Measurements from ENCODE around the gene POLR3E. TPM values are rescaled to one million over a fixed set of nuclear protein-coding genes. Genes with fewer than 3 reads are reported as not detected.

POLR3E gene
- total RNA-seq, 4 donors from 2014 or later, result 23.2 to 107 (median 46.0) TPM

DNA sequence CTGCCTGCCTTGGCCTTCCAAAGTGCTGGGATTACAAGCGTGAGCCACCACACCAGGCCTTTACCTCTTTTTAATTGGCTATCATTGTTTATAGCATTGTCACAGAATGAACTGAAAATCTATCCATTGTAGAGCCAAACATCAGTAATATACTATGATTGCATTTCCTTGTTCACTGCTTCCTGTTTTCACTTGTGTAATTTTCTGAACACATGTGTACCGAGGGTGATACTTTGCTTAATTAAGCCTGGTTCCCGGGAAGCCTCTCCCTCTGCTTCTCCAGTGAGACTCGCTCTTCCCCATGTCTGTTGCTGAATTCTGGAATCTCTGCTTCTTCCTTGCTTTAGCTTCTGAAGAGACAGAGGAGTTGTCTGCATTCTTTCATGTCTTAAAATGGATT, 33.1 kb downstream of the POLR3E start:
- DNase-seq, result no peak
- in situ Hi-C loops (cut with MboI; ENCODE audit: low pct_ligation_motif_present in 1 of 4, low pct_unique_long_range_greater_than_20kb in 1 of 4, low sequenced_read_pairs in 3 of 4) (loop anchor here in 1 of 4 donors (25.0 kb wide), 1 partner anchor 307 kb away; no protein-coding TSS in a partner anchor), intact Hi-C loops (cut with DNase I; ENCODE audit: low total_unique reads) (loop anchor here (5.0 kb wide), 1 partner anchor 1288 kb away; no protein-coding TSS in a partner anchor)
- Histone ChIP-seq H3K27ac (peak overlapping the region; percentile 10 to 34 (median 12)), H3K36me3 (peaks cover 0 to 54% (median 20%) of the 10 kb centered on the region in 4 donors), H3K27me3 (no peaks in the 10 kb centered on the region), H3K4me1 (peaks cover 0 to 9% (median 5%) of the 10 kb centered on the region in 4 donors), H3K4me3 (no peak overlapping the region), H3K9me3 (no peaks in the 10 kb centered on the region)
- WGBS, 2 donors (ENCODE audit: low coverage in 1 of 2), result 31 to 44% methylated on average over 3 to 4 of the region's 4 CpGs
- TF ChIP-seq EP300 (IDR thresholded peaks at IDR 0.05; ENCODE audit: low read depth), result no peak
- no peak for TF ChIP-seq POLR2A (IDR thresholded peaks at IDR 0.05)
- TF ChIP-seq POLR2AphosphoS5 (IDR thresholded peaks at IDR 0.05), result no peak
- TF ChIP-seq, protein P1, sequence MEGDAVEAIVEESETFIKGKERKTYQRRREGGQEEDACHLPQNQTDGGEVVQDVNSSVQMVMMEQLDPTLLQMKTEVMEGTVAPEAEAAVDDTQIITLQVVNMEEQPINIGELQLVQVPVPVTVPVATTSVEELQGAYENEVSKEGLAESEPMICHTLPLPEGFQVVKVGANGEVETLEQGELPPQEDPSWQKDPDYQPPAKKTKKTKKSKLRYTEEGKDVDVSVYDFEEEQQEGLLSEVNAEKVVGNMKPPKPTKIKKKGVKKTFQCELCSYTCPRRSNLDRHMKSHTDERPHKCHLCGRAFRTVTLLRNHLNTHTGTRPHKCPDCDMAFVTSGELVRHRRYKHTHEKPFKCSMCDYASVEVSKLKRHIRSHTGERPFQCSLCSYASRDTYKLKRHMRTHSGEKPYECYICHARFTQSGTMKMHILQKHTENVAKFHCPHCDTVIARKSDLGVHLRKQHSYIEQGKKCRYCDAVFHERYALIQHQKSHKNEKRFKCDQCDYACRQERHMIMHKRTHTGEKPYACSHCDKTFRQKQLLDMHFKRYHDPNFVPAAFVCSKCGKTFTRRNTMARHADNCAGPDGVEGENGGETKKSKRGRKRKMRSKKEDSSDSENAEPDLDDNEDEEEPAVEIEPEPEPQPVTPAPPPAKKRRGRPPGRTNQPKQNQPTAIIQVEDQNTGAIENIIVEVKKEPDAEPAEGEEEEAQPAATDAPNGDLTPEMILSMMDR (IDR thresholded peaks at IDR 0.05), result no peak

DNA sequence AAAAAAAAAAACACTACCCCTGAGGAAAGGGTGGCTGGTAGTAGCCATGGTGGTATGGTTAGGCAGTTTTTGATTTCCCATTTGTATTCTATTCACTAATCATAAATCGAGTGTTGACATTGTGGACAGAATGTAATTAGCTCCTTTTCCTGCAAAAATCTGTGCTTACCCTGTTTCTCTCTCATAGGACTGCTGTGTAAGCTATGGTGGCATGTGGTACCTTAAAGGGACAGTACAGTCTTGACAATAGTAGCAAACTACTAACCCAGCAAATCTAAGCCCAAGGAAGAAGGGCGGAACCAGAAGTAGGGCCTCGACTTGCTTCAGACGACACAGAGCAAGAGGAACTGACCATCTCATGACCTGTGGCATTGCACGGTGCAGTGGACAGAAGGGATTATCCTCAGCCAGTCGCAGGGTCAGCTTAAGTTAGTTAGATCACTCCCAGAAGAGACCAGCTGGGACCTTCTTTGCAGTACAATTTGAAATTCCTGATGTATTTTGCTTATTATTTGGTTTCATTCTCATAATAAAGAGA, 36.3 kb downstream of the POLR3E start:
- no peak for DNase-seq
- H3K4me1 ChIP-seq, result peaks cover 0 to 9% (median 5%) of the 10 kb centered on the region in 4 donors
- no peaks in the 10 kb centered on the region for H3K27me3 ChIP-seq
- H3K36me3 ChIP-seq, result peaks cover 0 to 46% (median 13%) of the 10 kb centered on the region in 4 donors
- intact Hi-C loops (cut with DNase I; ENCODE audit: low total_unique reads), result loop anchor here (5.0 kb wide), 1 partner anchor 1291 kb away; no protein-coding TSS in a partner anchor
- peaks cover 7% of the 10 kb centered on the region in 2 donors for H3K9me3 ChIP-seq
- in situ Hi-C loops (cut with MboI; ENCODE audit: low pct_ligation_motif_present in 1 of 4, low pct_unique_long_range_greater_than_20kb in 1 of 4, low sequenced_read_pairs in 3 of 4), result loop anchor here in 1 of 4 donors (25.0 kb wide), 1 partner anchor 304 kb away; no protein-coding TSS in a partner anchor
- no peak overlapping the region for H3K4me3 ChIP-seq
- H3K27ac ChIP-seq, result no peak overlapping the region
- no peak for TF ChIP-seq POLR2AphosphoS5 (IDR thresholded peaks at IDR 0.05)
- no peak for TF ChIP-seq POLR2A (IDR thresholded peaks at IDR 0.05)
- TF ChIP-seq, protein P1 (IDR thresholded peaks at IDR 0.05), result no peak
- TF ChIP-seq EP300 (IDR thresholded peaks at IDR 0.05; ENCODE audit: low read depth), result no peak
- 0 to 91% methylated on average over 1 to 6 of the region's 6 CpGs for WGBS, 2 donors (ENCODE audit: low coverage in 1 of 2)

DNA sequence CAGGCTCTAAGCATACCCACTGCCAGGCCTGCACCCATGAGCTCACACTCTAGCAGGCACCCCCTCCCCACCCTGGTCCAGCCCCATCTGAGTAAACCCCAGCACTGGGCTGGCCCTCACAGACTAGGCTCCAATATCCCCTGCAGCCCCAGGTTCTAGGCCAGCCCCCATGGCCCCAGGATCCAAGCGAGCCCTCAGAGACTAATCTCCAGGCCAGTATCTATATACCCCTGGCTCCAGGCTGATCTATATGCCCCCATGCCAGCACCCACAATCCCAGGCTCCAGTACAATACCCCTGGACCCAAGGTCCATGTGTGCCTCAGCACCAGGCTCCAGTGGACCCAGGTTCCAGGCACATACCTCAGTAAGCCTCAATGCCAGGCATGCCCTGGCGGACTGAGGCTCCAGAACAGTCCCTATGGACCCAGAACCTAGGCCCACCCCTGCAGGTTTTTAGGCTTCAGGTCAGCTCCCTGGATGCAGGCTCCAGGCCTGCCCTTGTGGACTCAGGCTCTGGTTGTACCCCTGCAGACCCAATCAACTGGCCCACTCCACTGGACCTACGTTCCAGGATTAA, 38.5 kb downstream of the POLR3E start:
- WGBS, 2 donors (ENCODE audit: low coverage in 1 of 2), result 100% methylated on average over 3 of the region's 3 CpGs; no CpG with 5 or more reads in 1 of the 2 donors
- peaks cover 0 to 44% (median 13%) of the 10 kb centered on the region in 4 donors for H3K36me3 ChIP-seq

DNA sequence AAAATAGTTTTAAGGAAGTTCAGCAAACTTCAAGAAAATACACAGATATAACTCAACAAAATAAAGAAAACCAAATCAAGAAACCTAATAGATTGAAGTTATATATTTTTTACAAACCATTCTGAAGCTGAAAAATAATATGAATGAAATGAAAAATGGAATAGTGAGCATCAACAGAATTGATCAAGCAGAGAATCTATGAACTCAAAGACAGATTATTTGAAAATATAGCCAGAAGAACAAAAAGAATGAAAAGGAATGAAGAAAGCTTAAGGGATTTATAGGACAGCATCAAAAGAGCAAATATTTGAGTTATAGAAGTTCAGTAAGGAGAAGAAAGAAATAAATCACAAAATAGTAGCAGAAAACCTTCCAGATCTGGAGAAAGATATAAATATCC, 39.4 kb downstream of the POLR3E start:
- intact Hi-C loops (cut with DNase I; ENCODE audit: low total_unique reads), result no loop called here
- H3K27me3 ChIP-seq, result no peaks in the 10 kb centered on the region
- no peak overlapping the region for H3K4me3 ChIP-seq
- TF ChIP-seq, protein P1 (IDR thresholded peaks at IDR 0.05), result no peak
- TF ChIP-seq POLR2AphosphoS5 (IDR thresholded peaks at IDR 0.05), result no peak
- no peak for TF ChIP-seq EP300 (IDR thresholded peaks at IDR 0.05; ENCODE audit: low read depth)
- TF ChIP-seq POLR2A (IDR thresholded peaks at IDR 0.05), result no peak
- in situ Hi-C loops (cut with MboI; ENCODE audit: low pct_ligation_motif_present in 1 of 4, low pct_unique_long_range_greater_than_20kb in 1 of 4, low sequenced_read_pairs in 3 of 4), result loop anchor here in 1 of 4 donors (25.0 kb wide), 1 partner anchor 301 kb away; no protein-coding TSS in a partner anchor
- no peaks in the 10 kb centered on the region for H3K4me1 ChIP-seq
- DNase-seq, result no peak
- H3K36me3 ChIP-seq, result peaks cover 0 to 44% (median 13%) of the 10 kb centered on the region in 4 donors
- peaks cover 7% of the 10 kb centered on the region in 2 donors for H3K9me3 ChIP-seq
- no peak overlapping the region for H3K27ac ChIP-seq

More for the DNA sequence above, 38.5 kb downstream of the POLR3E start:
- no peaks in the 10 kb centered on the region for H3K4me1 ChIP-seq
- H3K27me3 ChIP-seq, result no peaks in the 10 kb centered on the region
- in situ Hi-C loops (cut with MboI; ENCODE audit: low pct_ligation_motif_present in 1 of 4, low pct_unique_long_range_greater_than_20kb in 1 of 4, low sequenced_read_pairs in 3 of 4) (loop anchor here in 1 of 4 donors (25.0 kb wide), 1 partner anchor 302 kb away; no protein-coding TSS in a partner anchor), intact Hi-C loops (cut with DNase I; ENCODE audit: low total_unique reads) (no loop called here)
- TF ChIP-seq POLR2A (IDR thresholded peaks at IDR 0.05), result no peak
- TF ChIP-seq POLR2AphosphoS5 (IDR thresholded peaks at IDR 0.05), result no peak
- TF ChIP-seq, protein P1 (IDR thresholded peaks at IDR 0.05), result no peak
- DNase-seq, result no peak
- H3K27ac ChIP-seq, result no peak overlapping the region
- no peak overlapping the region for H3K4me3 ChIP-seq
- peaks cover 7% of the 10 kb centered on the region in 2 donors for H3K9me3 ChIP-seq

Measured in transverse colon (tissue), 4 donors.